ENCODE measurements around the gene DAB1.

DAB1 gene

DNA sequence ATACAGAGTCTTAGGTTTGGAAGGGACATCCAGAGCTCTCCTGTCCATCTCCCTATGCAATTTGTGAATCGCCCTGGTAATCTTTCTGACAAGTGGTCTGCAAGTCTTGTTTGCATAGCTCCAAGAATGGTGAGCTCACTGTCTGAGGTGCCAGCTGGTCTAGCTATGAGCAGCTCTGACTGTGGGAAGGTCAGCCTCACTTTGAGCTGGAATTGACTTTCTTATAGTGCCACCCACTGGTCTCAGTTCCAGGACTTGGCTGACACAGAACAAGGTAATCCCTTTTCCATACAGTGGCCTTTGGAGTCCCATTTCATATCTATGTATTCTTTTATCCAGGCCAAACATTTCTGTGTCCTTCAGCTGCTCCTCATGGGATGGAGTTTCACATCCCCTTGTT, 362.5 kb downstream of the DAB1 start:
- peak; percentile 31 for DNase-seq

DNA sequence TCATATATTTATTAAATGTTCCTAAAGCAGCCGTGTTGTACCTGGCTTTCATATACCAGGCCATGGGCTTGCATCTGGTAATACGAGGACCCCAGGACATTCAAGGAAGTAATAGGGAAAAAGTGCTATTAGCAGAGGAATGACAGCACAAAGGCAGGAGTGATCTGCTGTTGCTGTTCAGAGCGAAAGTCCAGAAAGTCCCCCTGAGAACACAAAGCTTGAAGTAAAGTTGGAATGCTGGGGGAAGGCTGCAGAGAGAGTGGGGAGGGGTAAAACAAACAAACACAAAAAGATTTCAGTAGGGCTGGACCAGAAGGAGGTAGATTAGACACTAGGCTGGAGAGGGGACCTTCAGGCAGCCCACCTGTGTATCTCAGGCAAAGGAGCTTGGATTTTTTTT, 363.4 kb downstream of the DAB1 start:
- no peak for DNase-seq

DNA sequence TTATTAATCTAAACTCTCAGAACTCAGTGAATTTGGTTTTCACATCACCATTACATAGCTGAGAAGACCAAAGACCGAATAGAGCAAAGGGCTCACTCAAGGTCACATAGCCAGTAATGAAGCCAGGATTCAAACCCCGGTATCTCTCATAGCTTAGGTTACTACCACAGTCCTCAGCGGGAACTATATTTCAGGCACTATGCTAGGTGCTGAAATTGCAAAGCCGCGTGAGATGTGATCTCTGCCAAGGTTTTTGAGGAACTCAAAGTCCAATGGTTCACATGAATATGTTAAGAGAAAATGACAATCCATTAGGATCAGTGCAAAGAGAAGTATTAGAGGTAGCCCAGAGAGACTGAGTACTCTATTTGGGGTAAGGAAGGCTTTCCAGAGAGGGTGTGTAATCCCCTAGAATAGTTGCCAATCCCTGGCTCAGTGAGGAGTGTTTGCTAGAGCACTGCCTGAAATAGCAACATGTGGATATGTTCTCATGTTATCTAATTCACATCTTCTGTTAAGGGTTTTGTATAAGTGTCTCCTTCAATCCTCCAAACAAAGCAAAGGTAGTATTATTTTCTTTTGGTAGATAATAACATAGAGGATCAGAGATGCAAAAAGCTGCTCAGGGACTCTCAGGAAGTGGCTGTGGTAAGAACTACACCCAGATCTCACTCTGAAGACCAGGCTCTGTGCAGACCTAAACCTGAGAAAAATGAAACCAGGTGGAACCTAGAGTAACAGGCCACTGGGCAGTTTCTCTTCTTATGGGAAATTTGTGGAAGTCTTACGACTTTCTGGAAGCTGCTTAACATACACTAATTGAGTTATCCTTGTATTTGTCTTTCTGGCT, 365.0 kb downstream of the DAB1 start:
- DNase-seq, result no peak

DNA sequence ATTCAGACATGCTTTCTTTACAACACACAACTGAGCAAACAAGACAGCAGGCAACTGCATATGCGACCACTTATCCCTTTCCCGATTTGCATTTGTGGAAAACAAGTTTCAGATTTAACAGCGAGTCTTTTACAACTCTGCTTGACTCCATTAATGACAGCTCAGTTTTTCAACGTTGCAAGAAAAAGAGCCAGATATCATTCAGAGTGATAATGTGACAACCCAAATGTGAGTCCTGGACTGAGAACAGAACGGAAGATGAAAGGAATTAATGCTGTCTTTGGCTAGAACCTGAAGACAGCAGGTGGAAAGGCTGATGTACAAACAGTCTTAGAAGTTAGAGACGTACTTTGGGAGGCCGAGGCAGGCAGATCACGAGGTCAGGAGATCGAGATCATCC, 375.0 kb downstream of the DAB1 start:
- DNase-seq, result no peak

DNA sequence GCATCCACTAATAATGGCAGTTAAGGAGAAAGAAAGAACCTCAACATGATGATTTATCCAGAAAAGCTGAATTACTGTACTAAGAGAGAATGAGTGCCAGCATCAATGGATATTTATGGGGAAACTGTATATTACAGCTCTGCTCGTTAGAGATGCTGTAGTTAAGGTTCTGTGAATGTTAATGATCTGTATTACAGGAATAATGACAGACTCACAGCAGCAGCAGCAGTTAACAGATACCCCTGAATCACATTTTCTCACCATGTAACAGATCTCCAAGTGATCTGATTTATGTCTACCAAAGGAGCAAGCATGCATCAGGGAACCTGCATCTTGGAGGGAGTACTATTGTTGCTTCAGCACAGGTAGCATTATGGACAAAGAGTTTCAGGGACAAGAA, 377.4 kb downstream of the DAB1 start:
- no peak for DNase-seq

DNA sequence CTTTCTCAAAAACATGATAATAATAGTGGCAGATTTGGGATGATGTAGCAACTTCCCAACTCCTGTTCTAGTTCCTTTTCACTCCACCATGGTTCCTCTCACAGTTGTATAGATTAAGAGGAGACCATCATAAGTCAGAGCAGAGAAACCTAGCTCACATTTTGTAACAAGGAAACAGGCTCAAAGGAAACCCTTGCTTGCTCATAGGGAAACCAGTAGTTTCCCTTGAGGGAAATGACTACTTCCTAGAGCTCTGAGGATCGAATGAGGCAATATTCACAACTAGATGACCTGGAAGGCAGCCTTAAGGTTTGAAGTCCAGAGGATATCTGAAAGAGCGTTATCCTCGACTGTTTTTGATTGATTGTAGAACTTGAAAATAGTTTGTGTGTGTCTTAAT, 382.0 kb downstream of the DAB1 start:
- no peak for DNase-seq

DNA sequence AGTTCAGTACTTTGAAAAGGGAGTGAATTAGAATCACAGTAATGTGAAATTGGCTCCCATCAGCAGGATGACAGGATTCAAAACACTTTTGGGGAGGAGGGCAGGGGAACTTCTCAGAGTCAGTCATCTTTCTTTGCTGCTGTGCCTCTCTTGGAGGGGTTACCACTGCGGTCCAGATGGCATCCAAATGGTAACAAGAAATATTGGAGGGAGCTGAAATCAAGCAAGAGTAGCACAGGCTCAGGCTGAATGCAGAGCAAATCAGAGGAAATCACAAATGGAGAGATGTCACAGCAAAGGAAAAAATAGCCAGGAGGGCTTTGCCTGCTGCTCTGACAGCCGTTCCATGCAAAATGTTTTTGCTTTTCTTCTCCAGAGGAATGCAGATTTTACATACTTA, 383.0 kb downstream of the DAB1 start:
- DNase-seq, result no peak

DNA sequence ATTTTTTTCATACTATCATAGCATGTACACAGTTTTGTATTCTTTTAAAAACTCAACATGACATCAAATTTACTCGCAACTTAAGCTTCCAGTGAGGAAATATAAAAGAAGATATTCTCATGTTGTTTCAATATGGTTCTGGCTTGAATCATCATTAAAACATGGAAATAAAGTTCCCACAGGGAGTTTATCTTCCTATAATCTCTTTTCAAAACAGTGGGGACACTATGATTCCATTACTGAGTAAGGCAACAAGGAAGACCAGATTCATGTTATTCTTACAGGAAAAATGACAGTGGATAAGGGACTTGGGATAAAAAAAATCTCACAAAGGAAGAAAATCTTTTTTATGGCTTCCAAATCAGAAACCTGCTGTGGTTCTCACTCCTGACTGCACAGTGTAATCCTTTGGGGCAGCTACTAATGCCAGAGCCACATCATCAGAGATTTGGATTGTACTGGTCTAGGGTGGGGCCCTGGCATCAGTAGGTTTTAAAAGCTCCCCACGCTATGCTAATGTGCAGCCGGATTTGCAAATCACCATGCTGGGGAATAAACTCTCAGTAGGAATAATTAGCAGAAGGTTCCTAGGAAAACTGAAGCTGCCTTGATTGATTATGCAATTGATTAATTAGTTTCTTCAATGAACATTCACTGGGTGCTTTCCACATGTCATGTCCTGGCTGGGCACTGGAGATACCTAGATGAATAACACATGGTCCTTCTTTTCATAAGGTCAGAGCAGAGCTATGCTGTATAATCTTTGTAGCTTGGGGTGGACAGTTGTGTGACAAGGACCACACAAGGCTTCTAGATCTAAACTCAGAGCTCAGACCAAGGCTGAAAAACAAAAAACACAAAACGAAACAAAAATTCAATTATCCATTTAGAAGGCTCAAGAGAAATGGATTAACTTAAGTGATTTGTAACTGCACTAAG, 386.9 kb downstream of the DAB1 start:
- DNase-seq, result no peak

DNA sequence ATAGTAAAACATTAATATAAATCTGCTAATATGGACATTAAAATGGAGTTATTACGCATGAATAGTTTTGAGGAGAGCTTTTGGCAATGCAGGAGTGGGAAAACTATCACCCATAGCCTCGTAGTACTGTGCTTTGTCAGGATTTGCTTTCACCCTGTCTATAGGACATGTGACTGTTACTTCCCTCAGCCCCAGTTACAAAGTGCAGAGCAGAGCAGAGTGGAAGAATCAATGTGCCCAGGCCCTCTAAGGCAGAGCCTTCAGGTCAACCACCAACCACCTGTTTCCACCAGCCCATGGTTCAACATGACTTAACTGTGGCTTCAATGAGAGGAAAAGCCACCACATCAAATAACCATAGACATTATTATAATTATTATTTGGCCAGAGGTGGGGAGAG, 389.1 kb downstream of the DAB1 start:
- DNase-seq, result no peak

DNA sequence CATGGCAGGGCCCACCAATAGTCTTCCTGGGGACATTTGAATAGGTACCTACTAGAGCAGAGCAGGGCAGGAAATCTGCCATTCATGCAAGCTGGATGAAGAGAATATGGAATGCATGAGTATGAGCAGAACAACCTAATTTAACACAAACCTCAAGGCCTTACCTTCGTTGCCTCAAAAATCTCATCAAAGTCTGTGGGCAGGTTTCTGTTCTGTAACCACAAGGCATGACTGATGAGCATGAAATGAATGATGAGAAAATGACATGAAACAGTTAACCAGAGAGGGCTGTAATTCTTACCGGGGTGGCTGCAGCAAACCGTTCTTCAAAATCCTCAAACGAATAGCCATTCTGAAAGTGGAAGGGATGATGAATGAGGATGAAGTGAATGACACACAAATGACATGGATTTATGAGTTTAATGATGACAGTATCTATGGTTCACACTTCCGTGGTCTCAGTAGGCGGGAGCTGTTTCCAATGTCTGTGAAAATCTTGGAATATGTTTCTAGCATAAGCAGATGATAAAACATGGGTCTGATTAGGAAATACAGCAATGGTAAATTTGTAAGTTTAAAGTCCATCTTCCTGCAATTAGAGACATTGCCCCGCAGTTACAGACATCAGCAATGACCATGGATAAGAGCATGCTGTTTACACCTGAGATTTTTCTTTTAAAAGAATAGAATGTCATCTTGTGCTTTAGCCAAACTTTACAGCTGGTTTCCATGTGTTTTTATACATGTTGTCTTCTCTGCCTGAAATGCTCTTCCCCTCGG, 390.4 kb downstream of the DAB1 start:
- no peak for DNase-seq

DNA sequence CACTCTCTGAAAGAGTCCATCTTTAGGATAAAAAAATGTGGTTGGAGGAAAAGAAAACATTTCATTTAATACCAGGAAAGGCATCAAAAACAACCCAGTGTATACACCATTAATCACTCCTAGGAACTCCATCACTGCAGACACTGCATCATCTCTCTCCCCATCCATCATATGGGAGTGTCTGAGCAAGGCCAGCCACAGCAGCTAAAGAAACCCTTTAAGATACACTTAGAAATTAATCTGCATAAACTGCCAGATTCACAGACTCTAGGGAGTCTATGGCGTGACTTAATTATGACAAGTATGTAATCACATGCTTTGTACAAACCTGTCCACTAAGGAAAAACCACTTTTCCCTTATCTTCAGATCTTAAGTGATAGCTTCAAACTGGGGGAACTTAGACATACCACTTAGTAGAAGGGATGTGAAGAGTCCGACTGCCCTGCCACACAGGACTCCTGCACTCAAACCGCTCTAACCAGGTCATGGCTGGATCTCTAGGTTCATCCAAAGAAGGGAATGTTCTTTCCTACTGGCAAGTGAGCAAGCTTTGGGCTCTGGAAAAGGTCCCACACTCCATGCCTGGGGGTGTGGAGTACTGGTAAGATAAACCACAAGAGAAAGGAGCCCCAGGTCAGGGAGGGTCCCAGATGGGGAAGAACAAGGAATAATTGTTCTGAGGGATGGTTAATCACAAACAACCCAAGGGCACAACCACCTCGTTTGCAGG, 397.1 kb downstream of the DAB1 start:
- DNase-seq, result no peak

DNA sequence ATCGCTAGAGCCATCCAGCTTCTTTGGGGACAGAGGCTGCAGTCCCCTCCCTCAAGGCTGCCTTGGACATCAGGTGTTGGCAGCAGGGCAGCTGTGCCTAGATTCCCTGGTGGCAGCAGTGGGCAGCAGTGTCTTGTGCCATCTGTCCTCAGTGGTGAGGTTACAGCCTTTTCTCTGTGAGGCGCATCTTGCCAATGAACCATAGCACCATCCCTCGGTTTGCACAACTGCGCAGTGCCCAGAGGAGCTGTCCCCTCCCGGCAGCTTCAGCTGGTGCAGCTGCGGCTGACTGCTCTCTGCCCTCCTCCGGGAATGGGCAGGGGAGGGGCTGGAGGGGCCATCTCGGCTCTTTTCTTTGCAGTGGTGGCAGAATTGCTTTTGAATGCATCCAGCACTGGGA, 399.0 kb downstream of the DAB1 start:
- DNase-seq, result peak; percentile 35

DNA sequence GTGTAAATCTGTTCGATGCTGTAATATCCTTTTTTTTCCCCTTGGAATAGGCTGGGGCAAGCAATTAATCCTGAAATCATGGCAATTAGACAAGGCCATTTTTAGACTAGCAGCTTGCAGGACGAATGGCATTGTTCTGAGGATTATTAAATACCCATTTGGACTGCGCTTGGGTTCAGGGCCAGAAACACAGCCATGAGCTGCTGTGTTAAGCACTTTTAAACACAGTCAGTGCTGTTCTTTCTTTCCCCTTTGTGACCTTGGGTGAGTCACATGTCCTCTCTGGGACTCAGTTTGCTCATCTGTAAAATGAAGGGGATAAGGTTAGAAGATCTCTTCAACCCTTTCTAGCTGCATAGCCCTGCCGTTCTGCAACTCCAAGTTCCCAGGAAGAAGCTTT, 399.4 kb downstream of the DAB1 start:
- DNase-seq, result no peak

DNA sequence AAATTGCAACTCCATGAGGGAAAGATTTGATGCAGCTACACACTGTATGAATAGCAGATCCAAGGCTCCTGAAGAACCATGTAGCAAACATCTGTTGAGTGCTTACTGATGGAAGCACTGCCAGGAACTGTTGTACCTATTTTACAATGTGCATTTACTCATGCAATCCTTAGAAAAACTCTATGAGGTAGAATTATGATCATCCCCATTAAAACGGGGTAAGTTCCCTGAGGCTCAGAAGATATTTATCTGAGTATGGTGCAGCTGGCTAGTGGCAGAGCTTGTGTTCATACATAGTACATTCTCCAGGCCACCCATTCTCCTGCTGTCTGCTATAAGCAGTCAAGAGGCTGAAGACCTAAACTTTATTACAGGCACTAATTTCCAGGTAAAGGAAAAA, 403.6 kb downstream of the DAB1 start:
- no peak for DNase-seq

DNA sequence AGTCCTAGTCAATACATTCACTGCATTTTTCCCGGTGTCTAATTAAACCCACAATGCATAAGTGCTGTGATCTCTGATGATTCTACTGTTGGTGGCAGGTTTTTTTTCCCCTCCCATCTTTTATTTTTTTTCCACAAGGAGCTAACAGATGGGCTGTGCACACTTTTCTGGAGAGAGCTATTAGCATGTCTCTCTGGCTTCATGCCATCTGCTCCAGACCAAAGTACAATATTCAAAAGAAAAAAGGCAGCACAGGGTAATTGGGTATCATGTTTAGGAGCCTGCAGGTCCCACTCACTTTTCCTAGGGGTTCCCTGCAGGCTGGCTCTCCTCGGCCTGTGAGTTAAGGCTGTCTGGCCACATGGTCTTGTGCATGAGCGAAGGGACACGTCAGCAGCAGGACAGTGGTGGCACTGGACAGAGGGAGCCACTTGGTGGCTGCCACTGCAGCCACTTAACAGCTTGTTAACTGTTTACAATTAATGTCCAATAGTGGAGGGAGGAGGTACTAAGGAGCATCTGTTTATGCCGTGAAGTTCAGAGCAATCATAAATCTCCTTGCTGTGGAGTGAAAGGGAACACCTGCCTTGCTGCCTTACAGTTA, 404.5 kb downstream of the DAB1 start:
- DNase-seq, result no peak

DNA sequence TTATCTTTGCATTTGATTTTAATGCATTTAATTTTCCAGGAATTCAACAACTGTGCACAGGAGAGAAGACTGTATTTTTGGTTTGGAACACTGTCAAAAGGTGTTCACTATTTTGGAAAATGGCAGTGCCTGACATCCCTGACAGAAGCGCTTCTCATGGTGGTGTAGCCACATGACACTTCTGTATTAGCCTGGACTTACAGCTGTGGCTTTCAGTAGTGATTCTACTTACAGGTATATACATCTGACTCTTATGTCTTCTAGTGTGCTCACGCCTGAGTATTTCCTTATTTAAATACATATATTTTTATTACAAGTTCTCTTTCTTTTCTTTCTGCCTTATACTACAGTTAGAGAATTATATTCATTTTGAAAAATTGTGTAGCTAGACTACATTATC, 405.7 kb downstream of the DAB1 start:
- DNase-seq, result no peak

DNA sequence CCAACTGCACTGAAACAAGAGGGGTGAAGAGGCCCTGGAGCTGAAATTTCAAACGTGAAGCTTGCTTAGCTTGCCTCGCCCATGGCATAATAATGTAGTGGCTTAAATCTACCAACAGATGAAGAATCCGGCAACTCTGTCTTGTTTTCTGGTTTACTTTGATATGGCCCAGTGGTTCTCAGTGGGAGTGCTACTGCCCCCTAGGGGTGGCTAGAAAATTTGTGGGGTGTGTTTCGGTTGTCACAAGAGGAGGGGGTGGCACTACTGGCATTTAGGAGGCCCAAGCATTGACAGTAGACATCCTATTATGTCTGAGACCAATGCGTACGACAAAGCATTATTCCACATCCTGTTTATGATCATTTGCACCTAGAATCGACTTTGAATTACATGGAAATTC, 406.1 kb downstream of the DAB1 start:
- no peak for DNase-seq

DNA sequence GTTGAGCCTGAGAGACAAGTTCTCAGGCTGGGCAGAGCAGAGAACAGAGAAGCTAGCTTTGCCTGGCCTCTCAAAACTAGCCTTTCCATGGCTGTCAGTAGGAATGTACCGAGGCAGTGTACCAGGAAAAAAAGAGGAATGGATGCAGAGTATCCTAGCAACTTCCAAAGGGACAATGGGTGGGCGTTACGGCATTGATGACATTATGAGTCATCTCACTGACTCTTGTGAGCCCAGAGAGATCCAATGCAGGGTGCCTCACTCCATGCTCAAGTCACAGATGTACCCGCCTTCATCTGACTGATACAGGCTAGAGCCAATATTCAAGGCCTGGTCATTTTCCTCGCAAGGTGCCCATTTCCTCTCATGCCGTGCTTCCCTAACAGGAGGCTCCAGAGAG, 406.7 kb downstream of the DAB1 start:
- no peak for DNase-seq

DNA sequence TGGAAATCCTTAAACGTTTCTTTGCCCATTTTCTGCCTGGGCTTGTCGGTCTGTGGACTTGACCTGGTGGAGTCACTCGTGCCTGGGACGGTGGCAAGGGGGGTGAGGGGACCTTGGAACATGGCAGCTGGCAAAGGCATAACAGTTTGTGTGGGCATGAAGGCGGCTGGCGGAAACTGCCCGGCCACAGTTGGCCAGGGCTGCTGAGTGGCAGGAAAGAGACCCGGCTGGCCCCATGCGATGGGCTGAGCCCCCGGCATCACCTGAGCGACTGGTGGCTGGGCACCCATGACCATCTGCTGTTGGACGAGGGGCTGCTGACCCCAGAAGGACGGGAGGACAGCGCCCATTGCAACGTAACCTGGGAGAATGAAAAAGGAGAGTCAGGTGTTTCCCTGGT, 408.8 kb downstream of the DAB1 start:
- no peak for DNase-seq

DNA sequence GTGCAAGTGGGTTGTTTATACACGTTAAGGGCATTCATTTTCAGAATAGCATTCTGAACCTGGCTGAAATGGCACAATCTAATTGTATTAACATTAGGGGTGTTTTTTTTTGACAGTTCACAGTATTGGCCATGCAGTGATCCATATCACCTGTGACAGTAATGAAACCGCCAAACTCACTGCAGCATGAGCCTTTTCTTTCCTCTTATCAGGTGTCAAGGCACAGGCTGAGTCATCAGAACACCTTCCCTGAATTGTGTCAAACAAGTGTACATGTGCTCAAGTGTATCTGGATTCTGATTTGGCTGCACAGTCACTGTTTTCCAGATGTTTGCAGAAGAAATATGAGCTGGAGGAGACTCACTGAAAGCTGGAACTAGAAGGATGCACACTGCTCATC, 410.3 kb downstream of the DAB1 start:
- DNase-seq, result no peak

DNA sequence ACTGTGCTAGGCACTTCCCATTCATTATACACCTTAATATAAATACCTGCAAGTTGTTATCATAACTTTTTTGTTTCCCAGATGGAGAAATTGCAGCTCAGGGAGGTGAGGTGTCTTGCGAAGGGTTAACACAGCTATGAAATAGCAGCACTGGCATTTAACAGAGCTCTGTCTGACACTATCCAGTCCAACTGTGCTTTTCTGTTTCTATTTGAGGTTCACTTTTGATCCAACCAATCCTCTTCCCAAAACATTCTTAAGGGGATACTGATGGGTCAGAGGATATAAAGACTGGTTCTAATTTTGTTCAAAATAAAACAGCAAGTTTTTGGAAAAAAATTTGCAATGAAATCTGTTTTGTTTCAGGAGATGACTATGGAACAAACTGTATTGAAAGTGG, 411.5 kb downstream of the DAB1 start:
- DNase-seq, result no peak

DNA sequence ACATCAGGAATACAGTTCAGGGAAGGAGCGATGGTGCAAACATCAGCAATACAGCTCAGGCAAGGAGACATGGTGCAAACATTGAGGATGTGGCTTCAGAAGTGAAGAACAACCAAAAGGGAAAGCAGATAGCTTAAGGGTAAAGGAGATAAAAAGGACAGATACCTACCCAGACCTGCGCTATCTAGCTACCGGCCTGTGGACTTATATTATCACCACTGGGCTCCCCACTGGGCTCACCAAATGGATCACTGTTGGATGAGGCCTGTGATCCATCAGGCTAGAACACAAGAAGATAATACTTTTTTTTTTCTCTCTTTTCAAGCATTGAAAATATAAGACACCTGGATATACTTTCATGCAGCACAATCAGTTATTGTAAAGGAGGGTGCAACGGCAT, 413.3 kb downstream of the DAB1 start:
- DNase-seq, result no peak
